HepG2 (cell line): ENCODE data around the gene FAAP100. TPM values are rescaled to one million over a fixed set of nuclear protein-coding genes. Genes with fewer than 3 reads are reported as not detected.

ENCODE experiments used
- ATAC-seq: fragments of 200-7000 bp; cut with Tn5 transposase; 3 replicates; pipeline ENCODE4 v1.9.1; 2020; ENCODE audit warnings: mild to moderate bottlenecking, moderate library complexity
- BruUV-seq: library from RNA; stranded (reverse); fragments of 400-500 nt; replicated peaks from 2 replicates; lab custom pipeline; 2021; lab: Mats Ljungman, UMichigan
- CTCF ChIA-PET: fragments of 300-600 bp; formaldehyde crosslinking; extraction: SDS; loops from one replicate; lab custom pipeline; 2021; ENCODE audit warnings: low total read pairs, inconsistent platforms, low intra/inter-chr PET ratio; lab: Yijun Ruan, JAX
- POLR2A ChIA-PET: fragments of 350-600 bp; sonication (Branson Sonifier 250); formaldehyde crosslinking; loops from one replicate; lab custom pipeline; 2020; ENCODE audit warnings: antibody characterized with exemption, inconsistent platforms; lab: Yijun Ruan, JAX
- DNase-seq: peaks from one replicate; pipeline ENCODE4 v3.0.0-alpha.2; 2015; ENCODE audit warnings: low spot score
- FAIRE-seq: peaks from 3 replicates; lab custom pipeline; 2011; peaks lifted over from hg19 to GRCh38; lab: Jason Lieb, UNC
- H2AFZ ChIP-seq: one replicate; pipeline ENCODE4 v1.6.1; 2011; ENCODE audit warnings: low read length, inconsistent platforms
- H3K27ac ChIP-seq: fragments of 300-600 bp; 3 replicates; pipeline ENCODE4 v1.8.0; 2011; ENCODE audit warnings: mixed run types, mild to moderate bottlenecking, mixed read lengths, low read length, inconsistent platforms; ENCODE audit not compliant: insufficient read depth; ENCODE audit errors: extremely low read length
- H3K27me3 ChIP-seq, 2 experiments: fragments of 200-600 bp in 1 of 2; 2 replicates in 1 of 2; 3 replicates in 1 of 2; pipeline versions ENCODE4 v1.6.0 to v1.8.0; 2011; ENCODE audit warnings: low read length in 2 of 2, mild to moderate bottlenecking in 2 of 2, moderate library complexity in 2 of 2, inconsistent platforms in 1 of 2; ENCODE audit not compliant: insufficient read depth in 2 of 2, control insufficient read depth in 1 of 2
- H3K36me3 ChIP-seq, 2 experiments: fragments of 200-600 bp in 1 of 2; replicated peaks in 1 of 2; 2 replicates in 1 of 2; 3 replicates in 1 of 2; pipeline versions ENCODE4 v1.5.1 to v1.8.0; 2011; ENCODE audit warnings: low read length in 2 of 2, inconsistent platforms in 1 of 2; ENCODE audit not compliant: insufficient read depth in 2 of 2, control insufficient read depth in 1 of 2
- H3K4me1 ChIP-seq: 2 replicates; pipeline ENCODE4 v1.5.1; 2012; ENCODE audit warnings: low read length, inconsistent platforms; ENCODE audit not compliant: insufficient read depth
- H3K4me2 ChIP-seq: 2 replicates; pipeline ENCODE4 v1.6.0; 2011; ENCODE audit warnings: low read depth, low read length, inconsistent platforms
- H3K4me3 ChIP-seq, 3 experiments: fragments of 200-600 bp in 1 of 3; sonication (generic), shearing (Covaris generic) in 1 of 3; replicated peaks in 1 of 3; 2 replicates each; pipeline ENCODE4 v1.5.1; 2011 to 2016; ENCODE audit warnings: low read length in 3 of 3, inconsistent platforms in 2 of 3, low read depth in 2 of 3, mild to moderate bottlenecking in 2 of 3, control low read depth in 1 of 3, mixed read lengths in 1 of 3; ENCODE audit not compliant: insufficient read depth in 1 of 3
- H3K79me2 ChIP-seq: one replicate; pipeline ENCODE4 v1.6.1; 2011; ENCODE audit warnings: low read length, inconsistent platforms; ENCODE audit not compliant: insufficient read depth
- H3K9ac ChIP-seq: 2 replicates; pipeline ENCODE4 v1.6.0; 2011; ENCODE audit warnings: mild to moderate bottlenecking, low read depth, low read length, inconsistent platforms; ENCODE audit not compliant: insufficient read depth
- H3K9me3 ChIP-seq: 2 replicates; pipeline ENCODE4 v1.5.1; 2012; ENCODE audit warnings: mild to moderate bottlenecking, low read length
- H4K20me1 ChIP-seq: 2 replicates; pipeline ENCODE4 v1.6.0; 2011; ENCODE audit warnings: inconsistent platforms, mild to moderate bottlenecking, low read length, moderate library complexity; ENCODE audit not compliant: insufficient read depth
- AGO2 ChIP-seq: fragments of 200-400 bp; formaldehyde crosslinking; optimal IDR thresholded peaks from 2 replicates; pipeline ENCODE3; 2017; ENCODE audit warnings: mild to moderate bottlenecking, low read depth, low read length, moderate library complexity
- CCDC6 ChIP-seq: sonication (generic); formaldehyde crosslinking; IDR thresholded peaks from 2 replicates; pipeline ENCODE4 v1.8.1; 2022; ENCODE audit warnings: mild to moderate bottlenecking, missing genetic modification reagents, moderate library complexity
- LBX2 ChIP-seq: sonication (generic); formaldehyde crosslinking; IDR thresholded peaks from 2 replicates; pipeline ENCODE4 v1.5.0; 2020; ENCODE audit warnings: missing genetic modification reagents, mild to moderate bottlenecking, borderline replicate concordance
- MATR3 ChIP-seq: sonication (generic); formaldehyde crosslinking; IDR thresholded peaks from 2 replicates; pipeline ENCODE4 v1.4.0; 2020; ENCODE audit warnings: missing genetic modification reagents
- MBNL3 ChIP-seq: fragments of 250-450 bp; sonication (Bioruptor Pico); conservative IDR thresholded peaks from 2 replicates; pipeline ENCODE4 v1.8.0; 2022; ENCODE audit warnings: mild to moderate bottlenecking, inconsistent platforms
- PRPF4 ChIP-seq: fragments of 200-400 bp; formaldehyde crosslinking; IDR thresholded peaks from 2 replicates; pipeline ENCODE4 v1.6.1; 2016; ENCODE audit warnings: low read length, low read depth; ENCODE audit not compliant: poor library complexity, severe bottlenecking
- THAP9 ChIP-seq: sonication (generic); formaldehyde crosslinking; IDR thresholded peaks from 2 replicates; pipeline ENCODE4; 2020; ENCODE audit warnings: missing genetic modification reagents, mild to moderate bottlenecking, borderline replicate concordance
- TOE1 ChIP-seq: sonication (generic); formaldehyde crosslinking; IDR thresholded peaks from 2 replicates; pipeline ENCODE4 v1.4.0; 2020; ENCODE audit warnings: mild to moderate bottlenecking, missing genetic modification reagents
- ZNF709 ChIP-seq: sonication (generic); formaldehyde crosslinking; IDR thresholded peaks from 2 replicates; pipeline ENCODE4 v1.5.0; 2020; ENCODE audit warnings: mild to moderate bottlenecking, missing genetic modification reagents
- WGBS: methylation state at CpG from one replicate; pipeline ENCODE4 v1.1.6; 2017; ENCODE audit warnings: low lambda C conversion rate; 5-methylcytosine and 5-hydroxymethylcytosine counted together
- in situ Hi-C: cut with HindIII; loops from 2 replicates; pipeline ENCODE4 v1.10.0; 2017; ENCODE audit warnings: low pct_unique_long_range_greater_than_20kb; ENCODE audit not compliant: extremely low pct_ligation_motif_present
- intact Hi-C: fragments of 100-400 bp; cut with micrococcal nuclease; formaldehyde crosslinking; loops from one replicate; pipeline ENCODE4 v1.10.0; 2022; ENCODE audit not compliant: unreplicated experiment
- polyA plus RNA-seq, 8 experiments: library from polyadenylated mRNA; depleted of rRNA in 3 of 8; stranded (reverse) in 7 of 8; unstranded in 1 of 8; fragments of >200 nt; fragmentation: Illumina TruSeq in 4 of 8; extraction: Trizol in 4 of 8; gene quantifications; 2 replicates each; pipeline versions ENCODE4 v1.2.1 to v1.2.3, GENCODE V29; 2011 to 2016; ENCODE audit warnings: low read depth in 4 of 8, missing spikeins in 1 of 8, mixed read lengths in 1 of 8; ENCODE audit not compliant: insufficient read depth in 1 of 8
- total RNA-seq, 5 experiments: library from RNA; depleted of rRNA; stranded (reverse); fragments of >200 nt; fragmentation: Illumina TruSeq; extraction: Trizol; gene quantifications; 2 replicates each; pipeline ENCODE4 v1.2.3, GENCODE V29; 2016; ENCODE audit warnings: low read depth in 1 of 5
- TF ChIP-seq, protein P1 (sequence below): sonication (generic); formaldehyde crosslinking; IDR thresholded peaks from 2 replicates; pipeline ENCODE4 v1.5.0; 2020; ENCODE audit warnings: mild to moderate bottlenecking, missing genetic modification reagents
- TF ChIP-seq, protein P2 (sequence below): sonication (generic); formaldehyde crosslinking; IDR thresholded peaks from 2 replicates; pipeline ENCODE4 v1.4.0; 2020; ENCODE audit warnings: missing genetic modification reagents, borderline replicate concordance
- TF ChIP-seq, protein P3 (sequence below): sonication (generic); formaldehyde crosslinking; IDR thresholded peaks from 2 replicates; pipeline ENCODE4 v1.4.0; 2020; ENCODE audit warnings: low read depth, mild to moderate bottlenecking, missing genetic modification reagents

The FAAP100 gene
- total and polyA plus RNA-seq, 2 of the 13 experiments (the other 11 are each of a cell fraction or from before 2014, with no cell fraction given) = 7.6 to 20.8 TPM

GRCh38 chr17:81579821-81580321 lies 27.7 kb upstream of the FAAP100 start:
- intact Hi-C loops = no loop called here
- ATAC-seq (no peak), FAIRE-seq (no peak), DNase-seq (no peak)
- Histone ChIP-seq H3K9ac (no peak overlapping the region), H3K4me3 (no peak overlapping the region), H3K4me2 (no peak overlapping the region), H2AFZ (no peak overlapping the region), H4K20me1 (peaks cover 5% of the 10 kb centered on the region; the same call in 1 of the 2 replicates), H3K27me3 (no peaks in the 10 kb centered on the region), H3K27ac (no peak overlapping the region), H3K36me3 (peaks cover 25 to 53% of the 10 kb centered on the region in 2 experiments), H3K79me2 (peaks cover 6% of the 10 kb centered on the region), H3K4me1 (peaks cover 51% of the 10 kb centered on the region), H3K9me3 (no peaks in the 10 kb centered on the region)
- WGBS = 98% methylated on average over 10 of the region's 10 CpGs
- BruUV-seq = no TSS peak
- in situ Hi-C loops = no loop called here
- CTCF ChIA-PET = no interaction called here
- POLR2A ChIA-PET = interaction anchor here (0.9 kb wide), 1 partner anchor 27 kb away, joined by 3 read pairs; no protein-coding TSS in a partner anchor
- TF ChIP-seq, protein P1, sequence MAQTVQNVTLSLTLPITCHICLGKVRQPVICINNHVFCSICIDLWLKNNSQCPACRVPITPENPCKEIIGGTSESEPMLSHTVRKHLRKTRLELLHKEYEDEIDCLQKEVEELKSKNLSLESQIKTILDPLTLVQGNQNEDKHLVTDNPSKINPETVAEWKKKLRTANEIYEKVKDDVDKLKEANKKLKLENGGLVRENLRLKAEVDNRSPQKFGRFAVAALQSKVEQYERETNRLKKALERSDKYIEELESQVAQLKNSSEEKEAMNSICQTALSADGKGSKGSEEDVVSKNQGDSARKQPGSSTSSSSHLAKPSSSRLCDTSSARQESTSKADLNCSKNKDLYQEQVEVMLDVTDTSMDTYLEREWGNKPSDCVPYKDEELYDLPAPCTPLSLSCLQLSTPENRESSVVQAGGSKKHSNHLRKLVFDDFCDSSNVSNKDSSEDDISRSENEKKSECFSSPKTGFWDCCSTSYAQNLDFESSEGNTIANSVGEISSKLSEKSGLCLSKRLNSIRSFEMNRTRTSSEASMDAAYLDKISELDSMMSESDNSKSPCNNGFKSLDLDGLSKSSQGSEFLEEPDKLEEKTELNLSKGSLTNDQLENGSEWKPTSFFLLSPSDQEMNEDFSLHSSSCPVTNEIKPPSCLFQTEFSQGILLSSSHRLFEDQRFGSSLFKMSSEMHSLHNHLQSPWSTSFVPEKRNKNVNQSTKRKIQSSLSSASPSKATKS (CRISPR knock-in tag) = no peak
- TF ChIP-seq ZNF709 (CRISPR knock-in tag) (no peak), AGO2 (peak; percentile 26), THAP9 (CRISPR knock-in tag) (no peak), MATR3 (CRISPR knock-in tag) (0 out of 2 replicates have a peak, but pooled peaks have one; percentile 28), TOE1 (CRISPR knock-in tag) (no peak), LBX2 (CRISPR knock-in tag) (no peak), MBNL3 (no peak), CCDC6 (CRISPR knock-in tag) (no peak), PRPF4 (no peak)
- TF ChIP-seq, protein P2, sequence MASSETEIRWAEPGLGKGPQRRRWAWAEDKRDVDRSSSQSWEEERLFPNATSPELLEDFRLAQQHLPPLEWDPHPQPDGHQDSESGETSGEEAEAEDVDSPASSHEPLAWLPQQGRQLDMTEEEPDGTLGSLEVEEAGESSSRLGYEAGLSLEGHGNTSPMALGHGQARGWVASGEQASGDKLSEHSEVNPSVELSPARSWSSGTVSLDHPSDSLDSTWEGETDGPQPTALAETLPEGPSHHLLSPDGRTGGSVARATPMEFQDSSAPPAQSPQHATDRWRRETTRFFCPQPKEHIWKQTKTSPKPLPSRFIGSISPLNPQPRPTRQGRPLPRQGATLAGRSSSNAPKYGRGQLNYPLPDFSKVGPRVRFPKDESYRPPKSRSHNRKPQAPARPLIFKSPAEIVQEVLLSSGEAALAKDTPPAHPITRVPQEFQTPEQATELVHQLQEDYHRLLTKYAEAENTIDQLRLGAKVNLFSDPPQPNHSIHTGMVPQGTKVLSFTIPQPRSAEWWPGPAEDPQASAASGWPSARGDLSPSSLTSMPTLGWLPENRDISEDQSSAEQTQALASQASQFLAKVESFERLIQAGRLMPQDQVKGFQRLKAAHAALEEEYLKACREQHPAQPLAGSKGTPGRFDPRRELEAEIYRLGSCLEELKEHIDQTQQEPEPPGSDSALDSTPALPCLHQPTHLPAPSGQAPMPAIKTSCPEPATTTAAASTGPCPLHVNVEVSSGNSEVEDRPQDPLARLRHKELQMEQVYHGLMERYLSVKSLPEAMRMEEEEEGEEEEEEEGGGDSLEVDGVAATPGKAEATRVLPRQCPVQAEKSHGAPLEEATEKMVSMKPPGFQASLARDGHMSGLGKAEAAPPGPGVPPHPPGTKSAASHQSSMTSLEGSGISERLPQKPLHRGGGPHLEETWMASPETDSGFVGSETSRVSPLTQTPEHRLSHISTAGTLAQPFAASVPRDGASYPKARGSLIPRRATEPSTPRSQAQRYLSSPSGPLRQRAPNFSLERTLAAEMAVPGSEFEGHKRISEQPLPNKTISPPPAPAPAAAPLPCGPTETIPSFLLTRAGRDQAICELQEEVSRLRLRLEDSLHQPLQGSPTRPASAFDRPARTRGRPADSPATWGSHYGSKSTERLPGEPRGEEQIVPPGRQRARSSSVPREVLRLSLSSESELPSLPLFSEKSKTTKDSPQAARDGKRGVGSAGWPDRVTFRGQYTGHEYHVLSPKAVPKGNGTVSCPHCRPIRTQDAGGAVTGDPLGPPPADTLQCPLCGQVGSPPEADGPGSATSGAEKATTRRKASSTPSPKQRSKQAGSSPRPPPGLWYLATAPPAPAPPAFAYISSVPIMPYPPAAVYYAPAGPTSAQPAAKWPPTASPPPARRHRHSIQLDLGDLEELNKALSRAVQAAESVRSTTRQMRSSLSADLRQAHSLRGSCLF (CRISPR knock-in tag) = no peak
- TF ChIP-seq, protein P3, sequence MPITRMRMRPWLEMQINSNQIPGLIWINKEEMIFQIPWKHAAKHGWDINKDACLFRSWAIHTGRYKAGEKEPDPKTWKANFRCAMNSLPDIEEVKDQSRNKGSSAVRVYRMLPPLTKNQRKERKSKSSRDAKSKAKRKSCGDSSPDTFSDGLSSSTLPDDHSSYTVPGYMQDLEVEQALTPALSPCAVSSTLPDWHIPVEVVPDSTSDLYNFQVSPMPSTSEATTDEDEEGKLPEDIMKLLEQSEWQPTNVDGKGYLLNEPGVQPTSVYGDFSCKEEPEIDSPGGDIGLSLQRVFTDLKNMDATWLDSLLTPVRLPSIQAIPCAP (CRISPR knock-in tag) = no peak
